ENCODE measurements around the gene SLC9A9. TPM values are rescaled to one million over a fixed set of nuclear protein-coding genes. Genes with fewer than 3 reads are reported as not detected.

Gene SLC9A9
- total and polyA plus RNA-seq, 2 of the 8 experiments (the other 6 are each of a cell fraction or from before 2014, with no cell fraction given), result 0.48 to 1.1 TPM

DNA sequence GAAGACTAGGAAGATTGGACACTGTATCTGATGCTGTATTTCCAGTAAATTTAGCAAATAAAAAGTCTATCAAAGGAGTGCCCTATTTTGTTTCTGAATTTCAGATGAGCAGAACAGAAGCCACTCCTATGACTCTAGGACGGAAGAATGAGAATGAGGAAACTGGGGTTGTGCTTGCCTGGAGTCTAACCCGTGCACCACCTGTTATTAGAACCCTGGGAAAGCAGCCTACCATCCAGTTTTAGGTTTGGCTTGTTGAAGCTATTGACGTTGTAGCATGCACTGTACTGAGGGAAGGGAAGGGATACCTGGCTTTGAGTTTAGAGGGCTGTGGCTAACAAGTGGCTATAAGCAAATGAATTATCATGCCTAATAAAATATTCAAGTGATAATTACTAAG is 318.5 kb downstream of the SLC9A9 start:
- H3K36me3 ChIP-seq (ENCODE audit: control insufficient read depth in 2 of 4, insufficient read depth in 4 of 4, low read length in 3 of 4), result no peaks in the 10 kb centered on the region
- ChIA-PET CTCF (ENCODE audit: partially characterized antibody) (no interaction called here), POLR2A (ENCODE audit: partially characterized antibody) (no interaction called here)
- H3K23me2 ChIP-seq (ENCODE audit: low read depth, low read length), result no peaks in the 10 kb centered on the region
- no peak overlapping the region for H2BK120ac ChIP-seq (replicated peaks; ENCODE audit: low read depth, low read length)
- no peak overlapping the region for H2BK20ac ChIP-seq (ENCODE audit: low read length)
- H3K9me3 ChIP-seq (ENCODE audit: insufficient read depth in 2 of 2, low read depth in 1 of 2, low read length in 1 of 2), result no peaks in the 10 kb centered on the region
- no peak overlapping the region for H4K91ac ChIP-seq (replicated peaks; ENCODE audit: insufficient read length, low read length)
- no peak overlapping the region for H2BK15ac ChIP-seq (ENCODE audit: low read length)
- 83% methylated on average over 3 of the region's 3 CpGs; no CpG with 5 or more reads in 1 of the 2 experiments for WGBS, 2 experiments (ENCODE audit: extremely low coverage in 1 of 2, insufficient coverage in 1 of 2, insufficient read length in 1 of 2, insufficient replicate concordance in 2 of 2, low coverage in 1 of 2, low lambda C conversion rate in 2 of 2, missing lambda C conversion rate in 1 of 2)
- H3K4ac ChIP-seq (replicated peaks; ENCODE audit: insufficient read length, low read depth, low read length), result no peak overlapping the region
- TF ChIP-seq, protein P1, sequence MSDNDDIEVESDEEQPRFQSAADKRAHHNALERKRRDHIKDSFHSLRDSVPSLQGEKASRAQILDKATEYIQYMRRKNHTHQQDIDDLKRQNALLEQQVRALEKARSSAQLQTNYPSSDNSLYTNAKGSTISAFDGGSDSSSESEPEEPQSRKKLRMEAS (IDR thresholded peaks at IDR 0.05), result no peak
- TF ChIP-seq RNF2 (IDR thresholded peaks at IDR 0.05; ENCODE audit: borderline replicate concordance, low read depth, low read length, missing control alignments, poor library complexity, severe bottlenecking) (no peak), JUND (IDR thresholded peaks at IDR 0.05; ENCODE audit: low read length) (no peak), GTF2F1 (IDR thresholded peaks at IDR 0.05; ENCODE audit: borderline replicate concordance, low read depth, low read length) (no peak), EP300 (IDR thresholded peaks at IDR 0.05; ENCODE audit: borderline replicate concordance in 1 of 2, low read depth in 2 of 2, low read length in 2 of 2) (no peak), EZH2 (IDR thresholded peaks at IDR 0.05; ENCODE audit: low read depth, low read length, severe bottlenecking) (no peak), NANOG (IDR thresholded peaks at IDR 0.05; ENCODE audit: insufficient read depth, low read depth, low read length, poor library complexity, severe bottlenecking) (no peak), KDM4A (IDR thresholded peaks at IDR 0.05; ENCODE audit: low read depth, low read length, severe bottlenecking) (no peak)
- TF ChIP-seq, protein P2, sequence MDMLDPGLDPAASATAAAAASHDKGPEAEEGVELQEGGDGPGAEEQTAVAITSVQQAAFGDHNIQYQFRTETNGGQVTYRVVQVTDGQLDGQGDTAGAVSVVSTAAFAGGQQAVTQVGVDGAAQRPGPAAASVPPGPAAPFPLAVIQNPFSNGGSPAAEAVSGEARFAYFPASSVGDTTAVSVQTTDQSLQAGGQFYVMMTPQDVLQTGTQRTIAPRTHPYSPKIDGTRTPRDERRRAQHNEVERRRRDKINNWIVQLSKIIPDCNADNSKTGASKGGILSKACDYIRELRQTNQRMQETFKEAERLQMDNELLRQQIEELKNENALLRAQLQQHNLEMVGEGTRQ (IDR thresholded peaks at IDR 0.05; ENCODE audit: low read length), result no peak
- H3K14ac ChIP-seq (ENCODE audit: insufficient read length), result no peak overlapping the region
- no peak overlapping the region for H2BK12ac ChIP-seq (ENCODE audit: low read depth, low read length)
- no peak overlapping the region for H3K9ac ChIP-seq (replicated peaks in 1 of 4; ENCODE audit: extremely low read depth in 1 of 4, low read depth in 3 of 4, low read length in 3 of 4)
- no peak overlapping the region for H3K27ac ChIP-seq (ENCODE audit: low read depth, low read length)
- no peaks in the 10 kb centered on the region for H3K27me3 ChIP-seq (replicated peaks in 1 of 4; ENCODE audit: control insufficient read depth in 3 of 4, extremely low read depth in 1 of 4, insufficient read depth in 3 of 4, low read length in 3 of 4)
- DNase-seq (ENCODE audit: low read depth in 1 of 2, low spot score in 2 of 2), result no peak
- H4K5ac ChIP-seq (ENCODE audit: insufficient read length, low read depth, low read length), result no peak overlapping the region
- H3K4me2 ChIP-seq (ENCODE audit: insufficient read depth in 1 of 2, low read depth in 2 of 2, low read length in 2 of 2), result no peak overlapping the region
- no peak overlapping the region for H2AFZ ChIP-seq (ENCODE audit: low read length)
- H3K4me3 ChIP-seq (ENCODE audit: extremely low read depth in 1 of 4, insufficient read depth in 2 of 4, low read depth in 3 of 4, low read length in 4 of 4), result no peak overlapping the region
- no peaks in the 10 kb centered on the region for H4K20me1 ChIP-seq (replicated peaks in 1 of 2; ENCODE audit: control insufficient read depth in 1 of 2, insufficient read depth in 2 of 2, low read length in 2 of 2)
- H3K79me1 ChIP-seq (ENCODE audit: low read depth, low read length), result no peaks in the 10 kb centered on the region
- no peak overlapping the region for H3K18ac ChIP-seq (ENCODE audit: extremely low read depth, low read length)
- H2AK5ac ChIP-seq (ENCODE audit: low read depth, low read length), result no peak overlapping the region
- H3K4me1 ChIP-seq (replicated peaks in 1 of 4; ENCODE audit: control insufficient read depth in 3 of 4, insufficient read depth in 4 of 4, low read length in 3 of 4), result no peaks in the 10 kb centered on the region
- H4K8ac ChIP-seq (ENCODE audit: extremely low read depth, insufficient read depth, low read length), result no peak overlapping the region
- H3K56ac ChIP-seq (replicated peaks; ENCODE audit: insufficient read length, low read depth, low read length), result no peak overlapping the region
- H3K79me2 ChIP-seq (ENCODE audit: control insufficient read depth in 1 of 2, insufficient read depth in 2 of 2, low read length in 2 of 2), result no peaks in the 10 kb centered on the region
- no peak overlapping the region for H2BK5ac ChIP-seq (ENCODE audit: low read depth, low read length)
- no peak for FAIRE-seq
- H3K23ac ChIP-seq (ENCODE audit: insufficient read length), result no peak overlapping the region
